Mesothelial cell of epicardium (in vitro differentiated cells): Measurements from ENCODE around the gene PLPPR4. TPM values are rescaled to one million over a fixed set of nuclear protein-coding genes. Genes with fewer than 3 reads are reported as not detected.

Experiments
- DNase-seq, 2 experiments: peaks; one replicate each; pipeline ENCODE4 v3.0.0; 2021; ENCODE audit warnings: low spot score in 2 of 2; ENCODE audit not compliant: unreplicated experiment in 2 of 2
- H3K27ac Mint-ChIP-seq: 2 replicates; pipeline ENCODE4 v1.8.0; 2021; ENCODE audit warnings: mixed read lengths
- H3K27me3 Mint-ChIP-seq: 2 replicates; pipeline ENCODE4 v1.8.0; 2021; ENCODE audit warnings: low read depth, mixed read lengths
- H3K36me3 Mint-ChIP-seq: 2 replicates; pipeline ENCODE4 v1.8.0; 2021; ENCODE audit warnings: mixed read lengths
- H3K4me1 Mint-ChIP-seq: 2 replicates; pipeline ENCODE4 v1.8.0; 2021; ENCODE audit warnings: mixed read lengths
- H3K4me3 Mint-ChIP-seq: 2 replicates; pipeline ENCODE4 v1.8.0; 2021; ENCODE audit warnings: mild to moderate bottlenecking, moderate library complexity, mixed read lengths
- H3K9me3 Mint-ChIP-seq: 2 replicates; pipeline ENCODE4 v1.8.0; 2021; ENCODE audit warnings: mixed read lengths
- CTCF ChIP-seq: fragments of 200-600 bp; sonication (generic); IDR thresholded peaks from one replicate; pipeline ENCODE4 v1.5.0; 2021; ENCODE audit warnings: antibody characterized with exemption; ENCODE audit not compliant: unreplicated experiment
- total RNA-seq: library from RNA; stranded (reverse); gene quantifications from 3 replicates; pipeline ENCODE4 v1.2.1, GENCODE V29; 2021

The PLPPR4 gene
- total RNA-seq, 1 donor from 2014 or later = 0.13 TPM

DNA sequence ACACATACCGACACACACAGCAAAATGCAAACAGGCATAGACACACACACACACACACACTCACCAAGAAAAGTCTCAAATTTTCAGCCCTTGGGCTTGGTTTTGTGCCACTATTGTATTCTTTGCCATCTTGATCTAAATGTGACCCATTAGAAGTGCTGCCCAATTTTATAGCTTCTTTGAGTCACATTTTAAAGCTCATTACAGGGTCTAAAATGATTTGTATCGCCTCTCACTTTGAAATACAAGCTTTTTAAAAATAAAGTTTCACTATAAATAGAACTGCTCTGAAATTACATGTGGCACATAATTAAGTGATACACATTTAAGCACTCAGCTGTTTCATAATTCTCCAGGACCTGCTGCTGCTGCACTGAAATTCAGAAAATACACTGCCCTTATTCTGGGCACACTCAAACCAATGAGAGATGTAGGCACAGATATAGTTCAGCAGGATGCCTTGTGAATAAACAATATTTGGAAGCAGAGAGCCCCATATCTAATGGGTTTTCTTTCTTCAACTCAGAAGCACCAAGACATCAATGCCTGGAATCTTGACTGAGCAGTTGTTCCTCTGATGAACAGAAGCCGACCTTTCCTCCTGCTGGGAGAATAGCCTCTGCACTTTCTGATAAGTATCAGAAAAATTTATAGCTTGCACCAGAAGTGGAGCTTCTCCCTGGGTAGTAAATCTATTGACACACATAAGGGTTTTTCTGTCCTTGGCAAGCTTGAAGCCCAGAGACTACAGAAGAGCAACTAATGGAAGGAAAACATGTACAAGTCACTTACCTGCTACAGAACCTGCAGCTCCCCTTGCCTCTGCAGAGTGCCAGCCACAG is 37.0 kb upstream of the PLPPR4 start:
- Mint-ChIP-seq H3K27ac (no peak overlapping the region), H3K27me3 (no peaks in the 10 kb centered on the region), H3K4me3 (no peak overlapping the region), H3K36me3 (no peaks in the 10 kb centered on the region), H3K4me1 (peaks cover 11% of the 10 kb centered on the region), H3K9me3 (peaks cover 6% of the 10 kb centered on the region)
- no peak for TF ChIP-seq CTCF
- DNase-seq = no peak

GRCh38 chr1:99228153-99228552 is 36.1 kb upstream of the PLPPR4 start:
- Mint-ChIP-seq H3K27me3 (no peaks in the 10 kb centered on the region), H3K27ac (no peak overlapping the region), H3K4me3 (no peak overlapping the region), H3K4me1 (peaks cover 11% of the 10 kb centered on the region), H3K9me3 (peaks cover 6% of the 10 kb centered on the region), H3K36me3 (no peaks in the 10 kb centered on the region)
- DNase-seq = no peak
- TF ChIP-seq CTCF = no peak

- no peak for TF ChIP-seq CTCF
- Mint-ChIP-seq H3K4me3 (no peak overlapping the region), H3K36me3 (no peaks in the 10 kb centered on the region), H3K9me3 (peaks cover 6% of the 10 kb centered on the region), H3K27ac (no peak overlapping the region), H3K4me1 (peaks cover 11% of the 10 kb centered on the region), H3K27me3 (no peaks in the 10 kb centered on the region)
- no peak for DNase-seq
These were observed 35.2 kb upstream of the PLPPR4 start for GRCh38 chr1:99229122-99229521.

GRCh38 chr1:99230695-99231094 is 33.6 kb upstream of the PLPPR4 start:
- TF ChIP-seq CTCF = no peak
- no peak overlapping the region for H3K27ac Mint-ChIP-seq

GRCh38 chr1:99232172-99232571 is 32.1 kb upstream of the PLPPR4 start:
- Mint-ChIP-seq H3K4me1 (peaks cover 8% of the 10 kb centered on the region), H3K9me3 (no peaks in the 10 kb centered on the region), H3K27me3 (no peaks in the 10 kb centered on the region), H3K27ac (no peak overlapping the region), H3K36me3 (no peaks in the 10 kb centered on the region), H3K4me3 (no peak overlapping the region)
- TF ChIP-seq CTCF = no peak
- DNase-seq = no peak

More at GRCh38 chr1:99230695-99231094, 33.6 kb upstream of the PLPPR4 start:
- no peaks in the 10 kb centered on the region for H3K36me3 Mint-ChIP-seq
- no peak for DNase-seq
- no peaks in the 10 kb centered on the region for H3K9me3 Mint-ChIP-seq
- no peak overlapping the region for H3K4me3 Mint-ChIP-seq
- no peaks in the 10 kb centered on the region for H3K27me3 Mint-ChIP-seq
- H3K4me1 Mint-ChIP-seq = peaks cover 11% of the 10 kb centered on the region
